ENCODE data around the gene PKNOX2. TPM values are rescaled to one million over a fixed set of nuclear protein-coding genes. Genes with fewer than 3 reads are reported as not detected.

Gene PKNOX2
- total RNA-seq, 4 donors from 2014 or later: 0.27 to 4.8 (median 0.75) TPM; not detected in 1

GRCh38 chr11:125173027-125173426 is 8.5 kb downstream of the PKNOX2 start:
- Histone ChIP-seq H3K4me3 (no peak overlapping the region), H3K36me3 (no peaks in the 10 kb centered on the region), H3K9me3 (no peaks in the 10 kb centered on the region), H3K27ac (no peak overlapping the region), H3K4me1 (peaks cover 0 to 20% (median 2%) of the 10 kb centered on the region in 4 donors), H3K27me3 (peaks cover 18% of the 10 kb centered on the region)
- intact Hi-C loops (cut with DNase I; ENCODE audit: low total_unique reads) (no loop called here), in situ Hi-C loops (cut with MboI; ENCODE audit: low pct_ligation_motif_present in 1 of 4, low pct_unique_long_range_greater_than_20kb in 1 of 4, low sequenced_read_pairs in 3 of 4) (loop anchor here in 2 of 4 donors (25.0 kb wide), 1 partner anchor 164 kb away; no protein-coding TSS in a partner anchor)
- DNase-seq: no peak
- 64 to 86% methylated on average over 1 of the region's 1 CpG for WGBS, 2 donors (ENCODE audit: low coverage in 1 of 2)
- TF ChIP-seq EP300 (IDR thresholded peaks at IDR 0.05; ENCODE audit: low read depth) (no peak), POLR2AphosphoS5 (IDR thresholded peaks at IDR 0.05) (no peak), POLR2A (IDR thresholded peaks at IDR 0.05) (no peak)
- TF ChIP-seq, protein P1, sequence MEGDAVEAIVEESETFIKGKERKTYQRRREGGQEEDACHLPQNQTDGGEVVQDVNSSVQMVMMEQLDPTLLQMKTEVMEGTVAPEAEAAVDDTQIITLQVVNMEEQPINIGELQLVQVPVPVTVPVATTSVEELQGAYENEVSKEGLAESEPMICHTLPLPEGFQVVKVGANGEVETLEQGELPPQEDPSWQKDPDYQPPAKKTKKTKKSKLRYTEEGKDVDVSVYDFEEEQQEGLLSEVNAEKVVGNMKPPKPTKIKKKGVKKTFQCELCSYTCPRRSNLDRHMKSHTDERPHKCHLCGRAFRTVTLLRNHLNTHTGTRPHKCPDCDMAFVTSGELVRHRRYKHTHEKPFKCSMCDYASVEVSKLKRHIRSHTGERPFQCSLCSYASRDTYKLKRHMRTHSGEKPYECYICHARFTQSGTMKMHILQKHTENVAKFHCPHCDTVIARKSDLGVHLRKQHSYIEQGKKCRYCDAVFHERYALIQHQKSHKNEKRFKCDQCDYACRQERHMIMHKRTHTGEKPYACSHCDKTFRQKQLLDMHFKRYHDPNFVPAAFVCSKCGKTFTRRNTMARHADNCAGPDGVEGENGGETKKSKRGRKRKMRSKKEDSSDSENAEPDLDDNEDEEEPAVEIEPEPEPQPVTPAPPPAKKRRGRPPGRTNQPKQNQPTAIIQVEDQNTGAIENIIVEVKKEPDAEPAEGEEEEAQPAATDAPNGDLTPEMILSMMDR (IDR thresholded peaks at IDR 0.05): no peak

DNA sequence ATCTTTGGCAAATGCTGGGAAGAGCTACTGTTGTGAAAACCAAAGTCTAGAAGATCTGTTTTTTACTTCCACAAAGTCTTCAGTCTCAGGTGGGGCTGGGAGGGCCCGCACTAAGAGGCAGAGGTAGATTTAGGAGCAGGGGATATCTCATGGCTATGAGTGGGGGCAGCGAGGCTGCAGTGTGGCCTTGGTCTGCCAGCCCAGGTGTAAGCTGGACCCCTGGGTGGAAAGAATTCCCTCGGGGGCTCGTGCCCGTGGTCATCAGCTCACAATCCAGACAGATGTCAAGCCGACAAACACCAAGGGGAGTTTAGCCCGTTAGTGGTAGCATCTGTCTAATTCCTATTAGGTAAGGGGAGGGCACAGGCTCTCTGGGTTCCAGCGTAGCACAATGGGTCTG is 9.0 kb downstream of the PKNOX2 start:
- H3K36me3 ChIP-seq: no peaks in the 10 kb centered on the region
- DNase-seq: no peak
- no peak overlapping the region for H3K27ac ChIP-seq
- intact Hi-C loops (cut with DNase I; ENCODE audit: low total_unique reads): no loop called here
- H3K4me3 ChIP-seq: no peak overlapping the region
- H3K27me3 ChIP-seq: peaks cover 12% of the 10 kb centered on the region
- H3K9me3 ChIP-seq: no peaks in the 10 kb centered on the region
- peaks cover 0 to 15% (median under 1%) of the 10 kb centered on the region in 4 donors for H3K4me1 ChIP-seq
- in situ Hi-C loops (cut with MboI; ENCODE audit: low pct_ligation_motif_present in 1 of 4, low pct_unique_long_range_greater_than_20kb in 1 of 4, low sequenced_read_pairs in 3 of 4): loop anchor here in 2 of 4 donors (25.0 kb wide), 1 partner anchor 164 kb away; no protein-coding TSS in a partner anchor
- TF ChIP-seq POLR2A (IDR thresholded peaks at IDR 0.05) (no peak), POLR2AphosphoS5 (IDR thresholded peaks at IDR 0.05) (no peak), EP300 (IDR thresholded peaks at IDR 0.05; ENCODE audit: low read depth) (no peak)
- TF ChIP-seq, protein P1 (IDR thresholded peaks at IDR 0.05): no peak
- WGBS, 2 donors (ENCODE audit: low coverage in 1 of 2): 77% methylated on average over 8 of the region's 8 CpGs; no CpG with 5 or more reads in 1 of the 2 donors

- Histone ChIP-seq H3K4me1 (peaks cover 0 to 11% (median 0%) of the 10 kb centered on the region in 4 donors), H3K4me3 (no peak overlapping the region), H3K36me3 (no peaks in the 10 kb centered on the region), H3K27ac (no peak overlapping the region), H3K27me3 (peaks cover 9% of the 10 kb centered on the region), H3K9me3 (no peaks in the 10 kb centered on the region)
- WGBS, 2 donors (ENCODE audit: low coverage in 1 of 2): 62 to 100% methylated on average over 1 to 4 of the region's 4 CpGs
- no peak for DNase-seq
- in situ Hi-C loops (cut with MboI; ENCODE audit: low pct_ligation_motif_present in 1 of 4, low pct_unique_long_range_greater_than_20kb in 1 of 4, low sequenced_read_pairs in 3 of 4) (loop anchor here in 2 of 4 donors (25.0 kb wide), 1 partner anchor 163 kb away; no protein-coding TSS in a partner anchor), intact Hi-C loops (cut with DNase I; ENCODE audit: low total_unique reads) (no loop called here)
- no peak for TF ChIP-seq POLR2AphosphoS5 (IDR thresholded peaks at IDR 0.05)
- TF ChIP-seq, protein P1 (IDR thresholded peaks at IDR 0.05): no peak
- no peak for TF ChIP-seq POLR2A (IDR thresholded peaks at IDR 0.05)
- no peak for TF ChIP-seq EP300 (IDR thresholded peaks at IDR 0.05; ENCODE audit: low read depth)
Measured at GRCh38 chr11:125174057-125174456, 9.5 kb downstream of the PKNOX2 start.

GRCh38 chr11:125174686-125175085 is 10.1 kb downstream of the PKNOX2 start:
- DNase-seq: no peak
- Histone ChIP-seq H3K4me1 (peaks cover 0 to 6% (median 0%) of the 10 kb centered on the region in 4 donors), H3K27me3 (peaks cover 9% of the 10 kb centered on the region), H3K36me3 (no peaks in the 10 kb centered on the region), H3K4me3 (no peak overlapping the region), H3K27ac (no peak overlapping the region), H3K9me3 (no peaks in the 10 kb centered on the region)
- WGBS, 2 donors (ENCODE audit: low coverage in 1 of 2): 80% methylated on average over 8 of the region's 8 CpGs; no CpG with 5 or more reads in 1 of the 2 donors
- in situ Hi-C loops (cut with MboI; ENCODE audit: low pct_ligation_motif_present in 1 of 4, low pct_unique_long_range_greater_than_20kb in 1 of 4, low sequenced_read_pairs in 3 of 4) (loop anchor here in 2 of 4 donors (25.0 kb wide), 1 partner anchor 163 kb away; no protein-coding TSS in a partner anchor), intact Hi-C loops (cut with DNase I; ENCODE audit: low total_unique reads) (no loop called here)
- TF ChIP-seq POLR2A (IDR thresholded peaks at IDR 0.05): no peak
- TF ChIP-seq EP300 (IDR thresholded peaks at IDR 0.05; ENCODE audit: low read depth): no peak
- TF ChIP-seq, protein P1 (IDR thresholded peaks at IDR 0.05): no peak
- TF ChIP-seq POLR2AphosphoS5 (IDR thresholded peaks at IDR 0.05): no peak

Measured in transverse colon (tissue), 4 donors.